Activated naive CD4-positive, alpha-beta T cell treated with anti-CD3 and anti-CD28 coated beads for 36 hours (primary cell): Measurements from ENCODE around the gene ZNF318. TPM values are rescaled to one million over a fixed set of nuclear protein-coding genes. Genes with fewer than 3 reads are reported as not detected.

Experiments
- CTCF ChIA-PET: fragments of 350-600 bp; sonication (Branson Sonifier 250); formaldehyde crosslinking; loops from one replicate; lab custom pipeline; 2021; ENCODE audit warnings: antibody characterized with exemption; lab: Charles Lee
- DNase-seq: peaks from one replicate; pipeline ENCODE4 v3.0.0-alpha.2; 2020
- H3K27ac Mint-ChIP-seq: one replicate; pipeline ENCODE4 v1.8.0; 2021; ENCODE audit warnings: mild to moderate bottlenecking, mixed read lengths
- H3K27me3 Mint-ChIP-seq: one replicate; pipeline ENCODE4 v1.8.0; 2021; ENCODE audit warnings: low read depth, mixed read lengths
- H3K36me3 Mint-ChIP-seq: one replicate; pipeline ENCODE4 v1.8.0; 2021; ENCODE audit warnings: low read depth, mixed read lengths
- H3K4me1 Mint-ChIP-seq: one replicate; pipeline ENCODE4 v1.8.0; 2021; ENCODE audit warnings: low read depth, mixed read lengths
- H3K4me3 Mint-ChIP-seq: one replicate; pipeline ENCODE4 v1.8.0; 2021; ENCODE audit warnings: mild to moderate bottlenecking, moderate library complexity, mixed read lengths
- H3K9me3 Mint-ChIP-seq: one replicate; pipeline ENCODE4 v1.8.0; 2021; ENCODE audit warnings: mixed read lengths
- intact Hi-C: fragments of 100-400 bp; cut with micrococcal nuclease; formaldehyde crosslinking; loops from one replicate; pipeline ENCODE4 v1.15.1; 2023
- total RNA-seq, 2 experiments: library from RNA; stranded (reverse); gene quantifications; one replicate each; pipeline ENCODE4 v1.2.3, GENCODE V29; 2021

The ZNF318 gene
- total RNA-seq, 2 experiments from 2014 or later, result 9.3 to 9.9 TPM

- intact Hi-C loops, result no loop called here
- Mint-ChIP-seq H3K27me3 (no peaks in the 10 kb centered on the region), H3K36me3 (peaks cover 1% of the 10 kb centered on the region), H3K9me3 (no peaks in the 10 kb centered on the region), H3K4me1 (peaks cover 14% of the 10 kb centered on the region), H3K27ac (no peak overlapping the region), H3K4me3 (no peak overlapping the region)
- peak; percentile 25 for DNase-seq
- CTCF ChIA-PET, result no interaction called here
These were observed 38.0 kb downstream of the ZNF318 start for GRCh38 chr6:43331470-43331869.

DNA sequence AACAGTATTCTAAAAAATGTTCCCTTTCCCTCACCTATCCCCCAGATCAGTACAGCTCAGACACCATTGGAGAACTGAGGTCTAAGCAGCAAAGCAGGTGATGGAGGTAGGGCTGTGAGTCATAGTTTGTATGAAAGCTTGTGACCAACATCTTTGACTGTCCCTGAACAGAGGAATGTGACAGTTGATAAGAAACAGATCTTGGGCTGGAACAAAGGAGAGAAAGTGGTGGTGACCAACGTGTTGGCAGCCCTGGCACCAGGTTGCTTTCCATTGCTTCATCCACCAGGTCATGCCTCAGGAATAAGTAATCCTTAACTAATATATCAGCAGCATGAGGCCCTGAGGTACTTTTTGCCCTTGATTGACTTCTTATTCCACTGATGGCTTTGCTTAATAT, 40.9 kb downstream of the ZNF318 start:
- Mint-ChIP-seq H3K27me3 (no peaks in the 10 kb centered on the region), H3K36me3 (peaks cover 1% of the 10 kb centered on the region), H3K27ac (no peak overlapping the region), H3K4me1 (peaks cover 14% of the 10 kb centered on the region), H3K4me3 (no peak overlapping the region), H3K9me3 (no peaks in the 10 kb centered on the region)
- CTCF ChIA-PET, result interaction anchor here (0.5 kb wide), 2 partner anchors 22 to 101 kb away, joined by 3 to 4 read pairs; no protein-coding TSS in a partner anchor
- intact Hi-C loops, result no loop called here
- no peak for DNase-seq

DNA sequence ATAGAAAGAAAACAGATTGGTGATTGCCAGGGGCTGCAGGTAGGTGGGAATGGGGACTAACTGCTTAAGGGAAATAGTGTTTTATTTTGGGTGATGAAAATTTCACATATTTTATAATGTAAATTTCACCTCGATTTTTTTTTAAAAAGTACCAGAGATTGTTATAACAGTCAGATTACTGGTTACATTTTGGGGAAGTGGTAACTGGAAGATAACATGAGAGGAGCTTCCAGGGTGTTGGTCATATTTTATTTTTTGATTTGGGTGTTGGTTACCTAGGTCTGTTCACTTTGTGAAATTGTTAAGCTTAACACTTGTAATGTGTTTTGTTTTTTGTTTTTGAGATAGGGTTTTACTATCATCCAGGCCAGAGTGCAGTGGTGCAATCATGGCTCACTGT, 43.6 kb downstream of the ZNF318 start:
- DNase-seq, result no peak
- Mint-ChIP-seq H3K4me3 (no peak overlapping the region), H3K36me3 (peaks cover 1% of the 10 kb centered on the region), H3K9me3 (no peaks in the 10 kb centered on the region), H3K27ac (no peak overlapping the region), H3K27me3 (no peaks in the 10 kb centered on the region), H3K4me1 (no peaks in the 10 kb centered on the region)
- intact Hi-C loops, result no loop called here
- CTCF ChIA-PET, result interaction anchor here (0.8 to 1.5 kb wide), 2 partner anchors 17 to 182 kb away, joined by 3 to 4 read pairs; partner anchors contain the start of gene CRIP3

GRCh38 chr6:43318011-43318410, 51.4 kb downstream of the ZNF318 start:
- intact Hi-C loops, result no loop called here
- Mint-ChIP-seq H3K36me3 (no peaks in the 10 kb centered on the region), H3K4me3 (no peak overlapping the region), H3K27ac (no peak overlapping the region), H3K9me3 (no peaks in the 10 kb centered on the region), H3K27me3 (no peaks in the 10 kb centered on the region), H3K4me1 (no peaks in the 10 kb centered on the region)
- DNase-seq, result no peak
- CTCF ChIA-PET, result interaction anchor here (0.6 to 0.8 kb wide), 3 partner anchors 9 to 80 kb away, joined by 3 read pairs; partner anchors contain the start of gene CRIP3

GRCh38 chr6:43313813-43314212, 55.6 kb downstream of the ZNF318 start:
- CTCF ChIA-PET, result interaction anchor here (0.6 to 1.4 kb wide), 4 partner anchors 14 to 181 kb away, joined by 3 to 5 read pairs (median 3); partner anchors contain the start of gene DNPH1
- no peak overlapping the region for H3K4me3 Mint-ChIP-seq
- peaks cover 4% of the 10 kb centered on the region for H3K4me1 Mint-ChIP-seq
- no peaks in the 10 kb centered on the region for H3K36me3 Mint-ChIP-seq
- H3K9me3 Mint-ChIP-seq, result no peaks in the 10 kb centered on the region
- H3K27me3 Mint-ChIP-seq, result peaks cover 2% of the 10 kb centered on the region
- H3K27ac Mint-ChIP-seq, result no peak overlapping the region
- intact Hi-C loops, result no loop called here
- DNase-seq, result no peak

- peaks cover 6% of the 10 kb centered on the region for H3K4me1 Mint-ChIP-seq
- H3K4me3 Mint-ChIP-seq, result no peak overlapping the region
- peaks cover 2% of the 10 kb centered on the region for H3K27me3 Mint-ChIP-seq
- no peaks in the 10 kb centered on the region for H3K9me3 Mint-ChIP-seq
- intact Hi-C loops, result no loop called here
- H3K27ac Mint-ChIP-seq, result no peak overlapping the region
- CTCF ChIA-PET, result interaction anchor here (0.5 kb wide), 1 partner anchor 50 kb away, joined by 3 read pairs; no protein-coding TSS in a partner anchor
- H3K36me3 Mint-ChIP-seq, result no peaks in the 10 kb centered on the region
- DNase-seq, result no peak
These were observed 57.8 kb downstream of the ZNF318 start for GRCh38 chr6:43311666-43312065.

- Mint-ChIP-seq H3K27me3 (peaks cover 2% of the 10 kb centered on the region), H3K36me3 (no peaks in the 10 kb centered on the region), H3K9me3 (no peaks in the 10 kb centered on the region), H3K4me1 (peaks cover 6% of the 10 kb centered on the region), H3K4me3 (no peak overlapping the region), H3K27ac (no peak overlapping the region)
- no peak for DNase-seq
- CTCF ChIA-PET, result no interaction called here
- intact Hi-C loops, result no loop called here
These were observed 58.8 kb downstream of the ZNF318 start for GRCh38 chr6:43310624-43311023.

DNA sequence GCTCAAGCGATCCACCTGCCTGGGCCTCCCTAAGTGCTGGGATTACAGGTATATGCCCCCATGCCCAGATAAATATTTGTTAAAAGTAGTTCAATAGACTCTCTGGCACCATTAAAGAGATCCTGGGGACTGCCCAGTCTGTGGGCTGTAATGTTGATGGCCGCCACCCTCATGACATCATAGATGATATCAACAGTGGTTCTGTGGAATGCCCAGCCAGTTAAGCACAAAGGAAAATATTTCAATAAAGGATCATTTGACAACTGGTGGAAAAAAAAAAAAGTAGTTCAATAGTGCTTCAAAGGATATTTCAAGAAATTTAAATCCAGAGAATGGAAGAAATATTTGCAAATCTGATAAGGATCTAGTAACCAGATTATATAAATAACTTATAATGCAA, 59.3 kb downstream of the ZNF318 start:
- peaks cover 6% of the 10 kb centered on the region for H3K4me1 Mint-ChIP-seq
- no peaks in the 10 kb centered on the region for H3K9me3 Mint-ChIP-seq
- H3K4me3 Mint-ChIP-seq, result no peak overlapping the region
- peaks cover 2% of the 10 kb centered on the region for H3K27me3 Mint-ChIP-seq
- DNase-seq, result no peak
- H3K27ac Mint-ChIP-seq, result no peak overlapping the region
- intact Hi-C loops, result no loop called here
- no peaks in the 10 kb centered on the region for H3K36me3 Mint-ChIP-seq
- CTCF ChIA-PET, result no interaction called here

GRCh38 chr6:43308990-43309477, 60.4 kb downstream of the ZNF318 start:
- Mint-ChIP-seq H3K27me3 (peaks cover 2% of the 10 kb centered on the region), H3K4me3 (peak overlapping the region; percentile 82), H3K27ac (no peak overlapping the region), H3K4me1 (peaks cover 6% of the 10 kb centered on the region), H3K36me3 (no peaks in the 10 kb centered on the region), H3K9me3 (no peaks in the 10 kb centered on the region)
- DNase-seq, result no peak
- CTCF ChIA-PET, result interaction anchor here (0.7 to 3.2 kb wide), 13 partner anchors 9 to 198 kb away, joined by 3 to 23 read pairs (median 4); partner anchors contain the start of genes DNPH1 and SLC22A7
- intact Hi-C loops, result loop anchor here (1.0 to 5.0 kb wide), 2 partner anchors 88 to 118 kb away; partner anchors contain the start of gene ABCC10

GRCh38 chr6:43308101-43308989, 61.1 kb downstream of the ZNF318 start, which contains the start of gene CRIP3:
TSS of gene CRIP3 (minus strand) at chr6:43308826. CDS start at chr6:43308792, 34 bp downstream.
- CTCF ChIA-PET, result interaction anchor here (0.6 to 3.2 kb wide), 20 partner anchors 10 to 199 kb away, joined by 3 to 23 read pairs (median 4); partner anchors contain the start of genes DNPH1 and SLC22A7
- no peaks in the 10 kb centered on the region for H3K9me3 Mint-ChIP-seq
- peak; percentile 67 for DNase-seq
- H3K4me1 Mint-ChIP-seq, result peaks cover 6% of the 10 kb centered on the region
- no peak within 1 kb of the TSS for H3K27ac Mint-ChIP-seq
- H3K4me3 Mint-ChIP-seq, result peak within 1 kb of the TSS; percentile 82
- intact Hi-C loops, result loop anchor here (1.0 to 5.0 kb wide), 2 partner anchors 89 to 119 kb away; partner anchors contain the start of gene ABCC10
- no peaks in the 10 kb centered on the region for H3K36me3 Mint-ChIP-seq
- peaks cover 2% of the 10 kb centered on the region for H3K27me3 Mint-ChIP-seq

GRCh38 chr6:43307451-43308100, 61.9 kb downstream of the ZNF318 start:
- no peak for DNase-seq
- Mint-ChIP-seq H3K4me1 (peaks cover 6% of the 10 kb centered on the region), H3K9me3 (no peaks in the 10 kb centered on the region), H3K27me3 (peaks cover 2% of the 10 kb centered on the region), H3K36me3 (no peaks in the 10 kb centered on the region), H3K4me3 (no peak overlapping the region), H3K27ac (no peak overlapping the region)
- intact Hi-C loops, result loop anchor here (1.0 to 5.0 kb wide), 2 partner anchors 90 to 120 kb away; partner anchors contain the start of gene ABCC10
- CTCF ChIA-PET, result interaction anchor here (0.6 to 3.2 kb wide), 11 partner anchors 11 to 397 kb away, joined by 3 to 23 read pairs (median 4); partner anchors contain the start of genes DNPH1 and SLC22A7
